SK-N-SH treated with all-trans-retinoic acid at 6 μM for 48 hours (cell line): ENCODE measurements around the gene CSN1S1.

Experiments used
- ATAC-seq: fragments of 200-7000 bp; cut with Tn5 transposase; 3 replicates; pipeline ENCODE4 v1.9.1; 2020; ENCODE audit warnings: mild to moderate bottlenecking, moderate library complexity
- ARNTL ChIP-seq: fragments of 450-650 bp; formaldehyde crosslinking; IDR thresholded peaks from 2 replicates; pipeline ENCODE4 v1.5.0; 2020; ENCODE audit warnings: low read depth, mild to moderate bottlenecking, moderate library complexity, borderline replicate concordance
- BACH2 ChIP-seq: fragments of 250-450 bp; sonication (Bioruptor Pico); IDR thresholded peaks from 2 replicates; pipeline ENCODE4 v1.9.0; 2021; ENCODE audit warnings: mild to moderate bottlenecking, borderline replicate concordance
- ESRRG ChIP-seq: fragments of 250-450 bp; sonication (Bioruptor Pico); IDR thresholded peaks from 2 replicates; pipeline ENCODE4 v1.6.1; 2021; ENCODE audit warnings: mild to moderate bottlenecking
- GLIS3 ChIP-seq: fragments of 250-450 bp; sonication (Bioruptor Pico); IDR thresholded peaks from 2 replicates; pipeline ENCODE4 v1.5.0; 2020; ENCODE audit warnings: mild to moderate bottlenecking, moderate library complexity
- ISL1 ChIP-seq: fragments of 250-450 bp; sonication (Bioruptor Pico); IDR thresholded peaks from 2 replicates; pipeline ENCODE4 v2.1.2; 2022; ENCODE audit warnings: mild to moderate bottlenecking, moderate library complexity
- OSR1 ChIP-seq: fragments of 250-450 bp; sonication (Bioruptor Pico); IDR thresholded peaks from 2 replicates; pipeline ENCODE4 v1.8.0; 2022; ENCODE audit warnings: moderate library complexity, mild to moderate bottlenecking, inconsistent platforms
- PPARA ChIP-seq: fragments of 250-450 bp; sonication (Bioruptor Pico); IDR thresholded peaks from 2 replicates; pipeline ENCODE4 v1.5.0; 2020; ENCODE audit warnings: mild to moderate bottlenecking, borderline replicate concordance
- RARB ChIP-seq: fragments of 250-450 bp; sonication (Bioruptor Pico); IDR thresholded peaks from 2 replicates; pipeline ENCODE4 v1.8.0; 2021; ENCODE audit warnings: mild to moderate bottlenecking, moderate library complexity
- SNAI2 ChIP-seq: fragments of 250-450 bp; sonication (Bioruptor Pico); IDR thresholded peaks from 2 replicates; pipeline ENCODE4 v1.5.0; 2020; ENCODE audit warnings: mild to moderate bottlenecking, moderate library complexity
- TCF4 ChIP-seq: fragments of 250-450 bp; sonication (Bioruptor Pico); IDR thresholded peaks from 2 replicates; pipeline ENCODE4 v1.8.0; 2021; ENCODE audit warnings: mild to moderate bottlenecking, moderate library complexity, borderline replicate concordance
- TOX ChIP-seq: fragments of 250-450 bp; sonication (Bioruptor Pico); IDR thresholded peaks from 2 replicates; pipeline ENCODE4 v1.8.0; 2021; ENCODE audit warnings: mild to moderate bottlenecking, moderate library complexity, borderline replicate concordance
- ZC3H10 ChIP-seq: fragments of 250-450 bp; sonication (Bioruptor Pico); IDR thresholded peaks from 2 replicates; pipeline ENCODE4 v1.5.1; 2021; ENCODE audit warnings: mild to moderate bottlenecking, moderate library complexity
- ZFP3 ChIP-seq: fragments of 250-450 bp; sonication (Bioruptor Pico); IDR thresholded peaks from 2 replicates; pipeline ENCODE4 v1.5.0; 2020; ENCODE audit warnings: mild to moderate bottlenecking, moderate library complexity
- ZFP30 ChIP-seq: fragments of 450-650 bp; formaldehyde crosslinking; IDR thresholded peaks from 2 replicates; pipeline ENCODE4 v1.5.0; 2022; ENCODE audit warnings: mild to moderate bottlenecking, moderate library complexity
- ZNF565 ChIP-seq: fragments of 450-650 bp; formaldehyde crosslinking; conservative IDR thresholded peaks from 2 replicates; pipeline ENCODE4 v1.5.0; 2020; ENCODE audit warnings: low read depth, mild to moderate bottlenecking, moderate library complexity
- ZNF70 ChIP-seq: fragments of 450-650 bp; formaldehyde crosslinking; IDR thresholded peaks from 2 replicates; pipeline ENCODE4 v1.5.0; 2020; ENCODE audit warnings: mild to moderate bottlenecking, moderate library complexity
- ZNF8 ChIP-seq: fragments of 450-650 bp; formaldehyde crosslinking; IDR thresholded peaks from 2 replicates; pipeline ENCODE4 v1.5.0; 2020; ENCODE audit warnings: mild to moderate bottlenecking, moderate library complexity
- TF ChIP-seq, protein P1 (sequence below): fragments of 250-450 bp; sonication (Bioruptor Pico); IDR thresholded peaks from 2 replicates; pipeline ENCODE4 v1.5.0; 2020; ENCODE audit warnings: mild to moderate bottlenecking, moderate library complexity
- TF ChIP-seq, protein P2 (sequence below): fragments of 250-450 bp; sonication (Bioruptor Pico); IDR thresholded peaks from 2 replicates; pipeline ENCODE4 v1.5.1; 2021; ENCODE audit warnings: mild to moderate bottlenecking, moderate library complexity
- TF ChIP-seq, protein P3 (sequence below): fragments of 250-450 bp; sonication (Bioruptor Pico); IDR thresholded peaks from 2 replicates; pipeline ENCODE4 v1.8.0; 2020; ENCODE audit warnings: mild to moderate bottlenecking, moderate library complexity, borderline replicate concordance

The CSN1S1 gene

DNA sequence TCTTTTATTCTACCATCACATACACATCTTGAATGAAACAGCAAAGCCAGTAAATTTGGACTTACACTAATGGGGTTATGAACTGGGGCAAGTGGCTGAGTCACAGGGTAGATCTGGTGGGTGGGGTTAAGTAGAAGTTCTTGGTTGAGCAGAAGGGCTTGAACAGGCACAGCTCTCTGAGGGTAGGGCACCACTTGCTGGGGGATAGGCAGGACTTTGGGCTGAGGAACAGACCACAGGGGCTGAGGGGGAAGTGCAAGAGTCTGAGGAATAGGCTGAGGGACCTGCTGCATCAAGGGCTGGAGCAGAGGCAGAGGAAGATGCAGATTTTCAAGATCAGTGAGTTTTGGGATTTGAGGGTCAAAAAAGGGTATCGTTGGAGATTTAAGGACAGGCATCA is 26.3 kb downstream of the CSN1S1 start:
- ATAC-seq, result no peak
- no peak for TF ChIP-seq ZNF8 (CRISPR knock-in tag)
- no peak for TF ChIP-seq ZC3H10 (CRISPR knock-in tag)
- TF ChIP-seq TOX (CRISPR knock-in tag), result no peak
- no peak for TF ChIP-seq ZFP30 (CRISPR knock-in tag)
- TF ChIP-seq PPARA (CRISPR knock-in tag), result no peak
- no peak for TF ChIP-seq BACH2 (CRISPR knock-in tag)
- no peak for TF ChIP-seq TCF4 (CRISPR knock-in tag)
- TF ChIP-seq, protein P1, sequence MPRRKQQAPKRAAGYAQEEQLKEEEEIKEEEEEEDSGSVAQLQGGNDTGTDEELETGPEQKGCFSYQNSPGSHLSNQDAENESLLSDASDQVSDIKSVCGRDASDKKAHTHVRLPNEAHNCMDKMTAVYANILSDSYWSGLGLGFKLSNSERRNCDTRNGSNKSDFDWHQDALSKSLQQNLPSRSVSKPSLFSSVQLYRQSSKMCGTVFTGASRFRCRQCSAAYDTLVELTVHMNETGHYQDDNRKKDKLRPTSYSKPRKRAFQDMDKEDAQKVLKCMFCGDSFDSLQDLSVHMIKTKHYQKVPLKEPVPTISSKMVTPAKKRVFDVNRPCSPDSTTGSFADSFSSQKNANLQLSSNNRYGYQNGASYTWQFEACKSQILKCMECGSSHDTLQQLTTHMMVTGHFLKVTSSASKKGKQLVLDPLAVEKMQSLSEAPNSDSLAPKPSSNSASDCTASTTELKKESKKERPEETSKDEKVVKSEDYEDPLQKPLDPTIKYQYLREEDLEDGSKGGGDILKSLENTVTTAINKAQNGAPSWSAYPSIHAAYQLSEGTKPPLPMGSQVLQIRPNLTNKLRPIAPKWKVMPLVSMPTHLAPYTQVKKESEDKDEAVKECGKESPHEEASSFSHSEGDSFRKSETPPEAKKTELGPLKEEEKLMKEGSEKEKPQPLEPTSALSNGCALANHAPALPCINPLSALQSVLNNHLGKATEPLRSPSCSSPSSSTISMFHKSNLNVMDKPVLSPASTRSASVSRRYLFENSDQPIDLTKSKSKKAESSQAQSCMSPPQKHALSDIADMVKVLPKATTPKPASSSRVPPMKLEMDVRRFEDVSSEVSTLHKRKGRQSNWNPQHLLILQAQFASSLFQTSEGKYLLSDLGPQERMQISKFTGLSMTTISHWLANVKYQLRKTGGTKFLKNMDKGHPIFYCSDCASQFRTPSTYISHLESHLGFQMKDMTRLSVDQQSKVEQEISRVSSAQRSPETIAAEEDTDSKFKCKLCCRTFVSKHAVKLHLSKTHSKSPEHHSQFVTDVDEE (CRISPR knock-in tag), result no peak
- TF ChIP-seq ZFP3 (CRISPR knock-in tag), result no peak
- no peak for TF ChIP-seq SNAI2 (CRISPR knock-in tag)
- no peak for TF ChIP-seq ZNF565 (CRISPR knock-in tag)
- no peak for TF ChIP-seq RARB (CRISPR knock-in tag)
- no peak for TF ChIP-seq ISL1
- no peak for TF ChIP-seq ESRRG (CRISPR knock-in tag)
- TF ChIP-seq GLIS3 (CRISPR knock-in tag), result no peak

DNA sequence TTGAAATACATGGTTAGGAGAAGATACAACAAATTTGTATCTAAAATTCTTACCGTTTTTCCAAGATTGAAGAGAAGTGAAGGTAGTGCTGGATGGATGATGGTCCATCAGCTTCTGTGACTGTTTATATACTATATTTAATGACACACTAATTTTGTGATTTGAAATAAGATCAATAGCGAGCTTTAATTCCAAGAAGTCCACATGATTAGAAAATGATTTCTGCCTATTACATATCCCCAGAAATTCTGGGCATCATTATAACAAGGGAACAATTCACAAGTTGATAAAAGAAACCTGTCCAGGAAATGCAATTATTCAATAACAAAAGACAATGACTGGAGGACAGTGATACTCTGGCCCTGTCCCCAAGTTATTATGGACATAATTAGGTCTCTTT is 34.8 kb downstream of the CSN1S1 start, which contains the start of gene CSN2:
TSS of gene CSN2 (minus strand) at position 101 of the 400 bp plus-strand sequence. CDS start 4,733 bp downstream, outside the sequence.
- TF ChIP-seq ESRRG (CRISPR knock-in tag) (no peak), BACH2 (CRISPR knock-in tag) (no peak), ZNF70 (CRISPR knock-in tag) (no peak), SNAI2 (CRISPR knock-in tag) (no peak), PPARA (CRISPR knock-in tag) (no peak)
- ATAC-seq, result no peak

DNA sequence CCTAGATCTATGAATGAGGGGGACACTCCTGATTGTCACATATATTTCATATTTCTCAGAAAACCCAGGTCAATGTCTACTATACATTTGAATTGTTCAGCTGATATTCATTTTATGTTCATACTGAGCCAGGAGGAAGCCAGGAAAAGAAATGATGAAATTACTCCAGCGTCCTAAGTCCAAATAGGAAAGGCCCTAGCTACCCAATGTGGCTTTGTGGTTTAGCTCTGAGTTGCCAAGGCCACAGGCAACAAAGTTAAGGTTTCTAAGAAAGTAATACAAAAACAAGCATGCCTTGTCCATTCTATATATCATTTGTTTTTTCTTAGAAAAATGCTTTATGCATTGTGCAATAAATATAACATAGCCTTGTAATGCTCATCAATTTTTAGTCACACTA is 39.2 kb downstream of the CSN1S1 start:
- TF ChIP-seq, protein P2, sequence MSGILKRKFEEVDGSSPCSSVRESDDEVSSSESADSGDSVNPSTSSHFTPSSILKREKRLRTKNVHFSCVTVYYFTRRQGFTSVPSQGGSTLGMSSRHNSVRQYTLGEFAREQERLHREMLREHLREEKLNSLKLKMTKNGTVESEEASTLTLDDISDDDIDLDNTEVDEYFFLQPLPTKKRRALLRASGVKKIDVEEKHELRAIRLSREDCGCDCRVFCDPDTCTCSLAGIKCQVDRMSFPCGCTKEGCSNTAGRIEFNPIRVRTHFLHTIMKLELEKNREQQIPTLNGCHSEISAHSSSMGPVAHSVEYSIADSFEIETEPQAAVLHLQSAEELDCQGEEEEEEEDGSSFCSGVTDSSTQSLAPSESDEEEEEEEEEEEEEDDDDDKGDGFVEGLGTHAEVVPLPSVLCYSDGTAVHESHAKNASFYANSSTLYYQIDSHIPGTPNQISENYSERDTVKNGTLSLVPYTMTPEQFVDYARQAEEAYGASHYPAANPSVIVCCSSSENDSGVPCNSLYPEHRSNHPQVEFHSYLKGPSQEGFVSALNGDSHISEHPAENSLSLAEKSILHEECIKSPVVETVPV (CRISPR knock-in tag), result no peak
- TF ChIP-seq OSR1 (CRISPR knock-in tag), result no peak
- no peak for TF ChIP-seq SNAI2 (CRISPR knock-in tag)
- no peak for TF ChIP-seq ZFP3 (CRISPR knock-in tag)
- TF ChIP-seq RARB (CRISPR knock-in tag), result no peak
- TF ChIP-seq ESRRG (CRISPR knock-in tag), result no peak
- no peak for ATAC-seq

DNA sequence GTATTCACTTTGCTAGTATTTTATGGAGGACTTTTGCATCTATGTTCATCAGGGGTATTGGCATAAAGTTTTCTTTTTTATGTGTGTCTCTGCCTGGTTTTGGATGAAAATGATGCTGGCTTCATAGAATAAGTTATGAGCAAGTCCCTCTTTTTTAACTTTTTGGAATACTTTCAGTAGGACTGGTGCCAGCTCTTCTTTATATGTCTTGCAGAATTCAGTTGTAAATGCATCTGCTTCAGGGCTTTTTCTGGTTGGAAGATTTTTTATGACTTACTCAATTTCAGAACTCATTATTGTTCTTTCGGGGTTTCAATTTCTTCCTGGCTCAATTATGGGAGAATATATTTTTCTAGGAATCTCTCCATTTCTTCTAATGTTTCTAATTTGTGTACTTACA is 43.8 kb downstream of the CSN1S1 start:
- no peak for TF ChIP-seq GLIS3 (CRISPR knock-in tag)

DNA sequence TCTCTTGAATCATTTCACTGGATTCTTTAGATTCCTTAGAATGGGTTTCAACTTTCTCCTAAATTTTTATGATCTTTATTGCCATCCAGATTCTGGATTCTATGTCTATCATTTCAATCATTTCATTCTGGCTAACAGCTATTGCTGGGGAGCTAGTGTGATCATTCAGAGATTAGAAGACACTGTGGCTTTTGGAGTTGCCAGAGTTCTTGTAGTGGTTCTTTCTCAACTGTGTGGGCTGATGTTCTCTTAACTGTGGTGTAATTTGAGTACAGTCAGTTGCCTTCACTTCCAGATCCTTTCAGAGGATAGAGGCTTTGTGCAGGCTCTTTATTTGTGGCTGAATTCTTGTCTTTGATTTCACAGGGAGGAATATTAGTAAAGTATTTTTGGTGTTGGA is 46.7 kb downstream of the CSN1S1 start:
- no peak for ATAC-seq
- TF ChIP-seq PPARA (CRISPR knock-in tag) (no peak), ZNF565 (CRISPR knock-in tag) (no peak), SNAI2 (CRISPR knock-in tag) (no peak), ZNF70 (CRISPR knock-in tag) (no peak), ZFP30 (CRISPR knock-in tag) (no peak), GLIS3 (CRISPR knock-in tag) (no peak), RARB (CRISPR knock-in tag) (no peak), BACH2 (CRISPR knock-in tag) (no peak), OSR1 (CRISPR knock-in tag) (no peak), TOX (CRISPR knock-in tag) (no peak), ARNTL (CRISPR knock-in tag) (no peak), ZFP3 (CRISPR knock-in tag) (no peak), ZC3H10 (CRISPR knock-in tag) (no peak)
- TF ChIP-seq, protein P2 (CRISPR knock-in tag), result no peak
- TF ChIP-seq, protein P3, sequence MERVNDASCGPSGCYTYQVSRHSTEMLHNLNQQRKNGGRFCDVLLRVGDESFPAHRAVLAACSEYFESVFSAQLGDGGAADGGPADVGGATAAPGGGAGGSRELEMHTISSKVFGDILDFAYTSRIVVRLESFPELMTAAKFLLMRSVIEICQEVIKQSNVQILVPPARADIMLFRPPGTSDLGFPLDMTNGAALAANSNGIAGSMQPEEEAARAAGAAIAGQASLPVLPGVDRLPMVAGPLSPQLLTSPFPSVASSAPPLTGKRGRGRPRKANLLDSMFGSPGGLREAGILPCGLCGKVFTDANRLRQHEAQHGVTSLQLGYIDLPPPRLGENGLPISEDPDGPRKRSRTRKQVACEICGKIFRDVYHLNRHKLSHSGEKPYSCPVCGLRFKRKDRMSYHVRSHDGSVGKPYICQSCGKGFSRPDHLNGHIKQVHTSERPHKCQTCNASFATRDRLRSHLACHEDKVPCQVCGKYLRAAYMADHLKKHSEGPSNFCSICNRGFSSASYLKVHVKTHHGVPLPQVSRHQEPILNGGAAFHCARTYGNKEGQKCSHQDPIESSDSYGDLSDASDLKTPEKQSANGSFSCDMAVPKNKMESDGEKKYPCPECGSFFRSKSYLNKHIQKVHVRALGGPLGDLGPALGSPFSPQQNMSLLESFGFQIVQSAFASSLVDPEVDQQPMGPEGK (CRISPR knock-in tag), result no peak
- TF ChIP-seq, protein P1 (CRISPR knock-in tag), result no peak

More for the DNA sequence above, 43.8 kb downstream of the CSN1S1 start:
- ATAC-seq, result no peak
